Measurements from ENCODE around the gene IQCK.
A peak's percentile ranks its signal among the peaks of the same experiment; 100 is the strongest.

The IQCK gene

DNA sequence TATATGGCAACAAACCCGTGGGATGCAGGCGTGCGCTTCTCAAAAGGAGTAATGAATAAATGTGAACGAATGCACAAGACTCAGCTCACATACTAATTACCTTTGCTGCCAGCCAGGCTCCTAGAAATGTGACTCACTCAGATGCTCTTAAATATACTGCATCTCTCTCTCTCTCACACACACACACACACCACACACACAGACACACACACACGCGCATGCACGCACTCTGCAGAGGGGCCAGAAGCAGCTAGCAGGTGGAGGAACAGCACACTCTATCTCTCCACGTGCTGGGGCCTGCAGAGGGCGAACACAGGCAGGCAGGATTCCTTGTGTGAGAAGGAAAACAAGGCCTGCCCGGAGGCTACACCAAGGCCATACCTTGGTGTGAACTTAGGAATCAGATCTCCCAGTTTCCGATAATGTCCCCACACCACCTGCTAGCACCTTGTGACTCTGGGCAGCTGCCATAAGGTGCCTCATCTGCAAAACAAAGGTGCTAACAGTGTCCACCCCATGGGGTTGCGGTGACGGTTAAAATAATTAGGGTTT, 161.2 kb downstream of the IQCK start (continued):
- TF ChIP-seq OVOL3 (tag by site-specific recombination; IDR thresholded peaks at IDR 0.05) (no peak), ZBTB1 (tag by site-specific recombination; IDR thresholded peaks at IDR 0.05) (no peak), ZFP69B (tag by site-specific recombination; IDR thresholded peaks at IDR 0.05) (peak; percentile 34; the same call in 1 of the 2 replicates), SALL2 (tag by site-specific recombination; IDR thresholded peaks at IDR 0.05; ENCODE audit: borderline replicate concordance) (no peak), ZNF211 (tag by site-specific recombination; IDR thresholded peaks at IDR 0.05; ENCODE audit: low read depth) (no peak), ZNF24 (tag by site-specific recombination; IDR thresholded peaks at IDR 0.05) (no peak), ZBTB20 (tag by site-specific recombination; IDR thresholded peaks at IDR 0.05) (peak; percentile 60), ZNF239 (tag by site-specific recombination; IDR thresholded peaks at IDR 0.05) (no peak), ZBTB8A (tag by site-specific recombination; IDR thresholded peaks at IDR 0.05) (no peak), BCL11B (tag by site-specific recombination; IDR thresholded peaks at IDR 0.05; ENCODE audit: low read depth) (no peak), ZIC2 (tag by site-specific recombination; IDR thresholded peaks at IDR 0.05) (peak; percentile 16; the same call in 1 of the 2 replicates), ZNF473 (tag by site-specific recombination; IDR thresholded peaks at IDR 0.05) (peak; percentile 79; the same call in 1 of the 2 replicates), ZNF768 (tag by site-specific recombination; IDR thresholded peaks at IDR 0.05) (no peak), YY1 (tag by site-specific recombination; IDR thresholded peaks at IDR 0.05) (no peak), ZNF416 (tag by site-specific recombination; IDR thresholded peaks at IDR 0.05) (no peak), ZNF114 (tag by site-specific recombination; IDR thresholded peaks at IDR 0.05) (no peak), EGR2 (tag by site-specific recombination; IDR thresholded peaks at IDR 0.05; ENCODE audit: low read depth) (no peak), ZNF221 (tag by site-specific recombination; IDR thresholded peaks at IDR 0.05; ENCODE audit: borderline replicate concordance) (no peak), ZNF391 (tag by site-specific recombination; IDR thresholded peaks at IDR 0.05; ENCODE audit: borderline replicate concordance, low read depth) (no peak), ZBTB17 (tag by site-specific recombination; IDR thresholded peaks at IDR 0.05) (peak; percentile 63; the same call in 1 of the 2 replicates), ZNF558 (tag by site-specific recombination; IDR thresholded peaks at IDR 0.05) (no peak), YY2 (tag by site-specific recombination; IDR thresholded peaks at IDR 0.05) (no peak), ZNF184 (tag by site-specific recombination; IDR thresholded peaks at IDR 0.05) (no peak)
- TF ChIP-seq, protein P1, sequence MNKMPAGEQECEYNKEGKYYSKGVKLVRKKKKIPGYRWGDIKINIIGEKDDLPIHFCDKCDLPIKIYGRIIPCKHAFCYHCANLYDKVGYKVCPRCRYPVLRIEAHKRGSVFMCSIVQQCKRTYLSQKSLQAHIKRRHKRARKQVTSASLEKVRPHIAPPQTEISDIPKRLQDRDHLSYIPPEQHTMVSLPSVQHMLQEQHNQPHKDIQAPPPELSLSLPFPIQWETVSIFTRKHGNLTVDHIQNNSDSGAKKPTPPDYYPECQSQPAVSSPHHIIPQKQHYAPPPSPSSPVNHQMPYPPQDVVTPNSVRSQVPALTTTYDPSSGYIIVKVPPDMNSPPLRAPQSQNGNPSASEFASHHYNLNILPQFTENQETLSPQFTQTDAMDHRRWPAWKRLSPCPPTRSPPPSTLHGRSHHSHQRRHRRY (tag by site-specific recombination; IDR thresholded peaks at IDR 0.05), result no peak
- TF ChIP-seq, protein P2, sequence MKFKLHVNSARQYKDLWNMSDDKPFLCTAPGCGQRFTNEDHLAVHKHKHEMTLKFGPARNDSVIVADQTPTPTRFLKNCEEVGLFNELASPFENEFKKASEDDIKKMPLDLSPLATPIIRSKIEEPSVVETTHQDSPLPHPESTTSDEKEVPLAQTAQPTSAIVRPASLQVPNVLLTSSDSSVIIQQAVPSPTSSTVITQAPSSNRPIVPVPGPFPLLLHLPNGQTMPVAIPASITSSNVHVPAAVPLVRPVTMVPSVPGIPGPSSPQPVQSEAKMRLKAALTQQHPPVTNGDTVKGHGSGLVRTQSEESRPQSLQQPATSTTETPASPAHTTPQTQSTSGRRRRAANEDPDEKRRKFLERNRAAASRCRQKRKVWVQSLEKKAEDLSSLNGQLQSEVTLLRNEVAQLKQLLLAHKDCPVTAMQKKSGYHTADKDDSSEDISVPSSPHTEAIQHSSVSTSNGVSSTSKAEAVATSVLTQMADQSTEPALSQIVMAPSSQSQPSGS (tag by site-specific recombination; IDR thresholded peaks at IDR 0.05; ENCODE audit: low read depth), result no peak

DNA sequence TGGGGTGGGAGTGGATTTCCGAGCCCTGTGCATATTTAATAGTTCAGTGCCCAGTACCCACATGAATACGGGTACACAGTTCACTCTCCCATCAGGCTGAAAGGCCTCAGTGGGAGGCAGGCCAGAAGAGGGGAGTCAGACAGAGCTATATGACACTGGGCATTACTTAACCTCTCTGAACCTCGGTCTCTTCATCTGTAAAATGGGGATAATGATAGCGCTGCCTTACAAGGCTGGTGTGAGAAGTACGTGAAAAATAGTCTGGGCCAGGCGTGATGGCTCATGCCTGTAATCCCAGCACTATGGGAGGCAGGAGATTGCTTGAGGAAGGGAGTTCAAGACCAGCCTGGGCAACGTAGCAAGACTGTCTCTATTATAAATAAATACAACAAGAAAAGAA, 163.0 kb downstream of the IQCK start:
- Histone ChIP-seq H3K9me3 (ENCODE audit: control insufficient read depth, insufficient read depth, low read depth, low read length) (no peaks in the 10 kb centered on the region), H3K36me3 (ENCODE audit: control insufficient read depth in 2 of 2, insufficient read depth in 1 of 2, low read length in 2 of 2) (no peaks in the 10 kb centered on the region), H3K4me3 (ENCODE audit: low read depth, low read length) (no peak overlapping the region), H3K27ac (ENCODE audit: extremely low read depth, low read depth, low read length) (no peak overlapping the region), H3K4me1 (ENCODE audit: control insufficient read depth, insufficient read depth, low read length) (no peaks in the 10 kb centered on the region)
- POLR2A ChIA-PET, result no interaction called here
- CTCF ChIA-PET, result no interaction called here
- TF ChIP-seq ZNF561 (tag by site-specific recombination; IDR thresholded peaks at IDR 0.05; ENCODE audit: borderline replicate concordance) (no peak), ZNF16 (tag by site-specific recombination; IDR thresholded peaks at IDR 0.05; ENCODE audit: low read depth) (no peak), ZNF23 (tag by site-specific recombination; IDR thresholded peaks at IDR 0.05; ENCODE audit: borderline replicate concordance) (no peak), KLF16 (tag by site-specific recombination; IDR thresholded peaks at IDR 0.05) (no peak), ZNF623 (tag by site-specific recombination; IDR thresholded peaks at IDR 0.05) (no peak), ZNF501 (tag by site-specific recombination; IDR thresholded peaks at IDR 0.05) (no peak), KLF10 (tag by site-specific recombination; IDR thresholded peaks at IDR 0.05) (no peak), ZIC2 (tag by site-specific recombination; IDR thresholded peaks at IDR 0.05) (no peak), MYNN (tag by site-specific recombination; IDR thresholded peaks at IDR 0.05; ENCODE audit: borderline replicate concordance) (no peak), ZNF529 (tag by site-specific recombination; IDR thresholded peaks at IDR 0.05; ENCODE audit: insufficient replicate concordance) (no peak)
- TF ChIP-seq, protein P3, sequence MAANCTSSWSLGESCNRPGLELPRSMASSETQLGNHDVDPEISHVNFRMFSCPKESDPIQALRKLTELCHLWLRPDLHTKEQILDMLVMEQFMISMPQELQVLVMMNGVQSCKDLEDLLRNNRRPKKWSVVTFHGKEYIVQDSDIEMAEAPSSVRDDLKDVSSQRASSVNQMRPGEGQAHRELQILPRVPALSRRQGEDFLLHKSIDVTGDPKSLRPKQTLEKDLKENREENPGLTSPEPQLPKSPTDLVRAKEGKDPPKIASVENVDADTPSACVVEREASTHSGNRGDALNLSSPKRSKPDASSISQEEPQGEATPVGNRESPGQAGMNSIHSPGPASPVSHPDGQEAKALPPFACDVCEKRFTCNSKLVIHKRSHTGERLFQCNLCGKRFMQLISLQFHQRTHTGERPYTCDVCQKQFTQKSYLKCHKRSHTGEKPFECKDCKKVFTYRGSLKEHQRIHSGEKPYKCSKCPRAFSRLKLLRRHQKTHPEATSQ (tag by site-specific recombination; IDR thresholded peaks at IDR 0.05), result no peak
- TF ChIP-seq, protein P4, sequence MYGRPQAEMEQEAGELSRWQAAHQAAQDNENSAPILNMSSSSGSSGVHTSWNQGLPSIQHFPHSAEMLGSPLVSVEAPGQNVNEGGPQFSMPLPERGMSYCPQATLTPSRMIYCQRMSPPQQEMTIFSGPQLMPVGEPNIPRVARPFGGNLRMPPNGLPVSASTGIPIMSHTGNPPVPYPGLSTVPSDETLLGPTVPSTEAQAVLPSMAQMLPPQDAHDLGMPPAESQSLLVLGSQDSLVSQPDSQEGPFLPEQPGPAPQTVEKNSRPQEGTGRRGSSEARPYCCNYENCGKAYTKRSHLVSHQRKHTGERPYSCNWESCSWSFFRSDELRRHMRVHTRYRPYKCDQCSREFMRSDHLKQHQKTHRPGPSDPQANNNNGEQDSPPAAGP (tag by site-specific recombination; IDR thresholded peaks at IDR 0.05), result no peak

Data from HEK293 (cell line).